IMR-90 (cell line): ENCODE measurements around the gene SNAPIN. TPM values are rescaled to one million over a fixed set of nuclear protein-coding genes. Genes with fewer than 3 reads are reported as not detected.

ENCODE experiments used
- ATAC-seq: fragments of 200-7000 bp; cut with Tn5 transposase; 2 replicates; pipeline ENCODE4 v1.9.1; 2020; ENCODE audit warnings: low read depth, mild to moderate bottlenecking, moderate library complexity
- BruUV-seq: library from RNA; stranded (reverse); fragments of 400-500 nt; replicated peaks from 2 replicates; lab custom pipeline; 2021; lab: Mats Ljungman, UMichigan
- CTCF ChIA-PET: fragments of 300-600 bp; formaldehyde crosslinking; extraction: SDS; loops from one replicate; lab custom pipeline; 2021; ENCODE audit warnings: antibody characterized with exemption; lab: Yijun Ruan, JAX
- POLR2A ChIA-PET: fragments of 300-600 bp; sonication (Branson Sonifier 250); formaldehyde crosslinking; loops from one replicate; lab custom pipeline; 2022; ENCODE audit warnings: antibody characterized with exemption; ENCODE audit not compliant: unreplicated experiment; lab: Charles Lee
- DNase-seq: peaks from one replicate; pipeline ENCODE4 v3.0.0; 2013
- H2AFZ ChIP-seq: replicated peaks from 2 replicates; pipeline ENCODE3; 2013; ENCODE audit warnings: low read length, mild to moderate bottlenecking; ENCODE audit not compliant: poor library complexity
- H2AK5ac ChIP-seq: 2 replicates; pipeline ENCODE4 v1.6.1; 2013; ENCODE audit warnings: low read depth, low read length, inconsistent platforms
- H2AK9ac ChIP-seq: replicated peaks from 2 replicates; pipeline ENCODE3; 2013; ENCODE audit warnings: mild to moderate bottlenecking, low read depth, low read length, moderate library complexity; ENCODE audit not compliant: poor library complexity
- H2BK120ac ChIP-seq: 2 replicates; pipeline ENCODE4 v1.6.1; 2013; ENCODE audit warnings: low read depth, low read length, inconsistent platforms
- H2BK15ac ChIP-seq: 3 replicates; pipeline ENCODE4 v1.6.1; 2013; ENCODE audit warnings: low read depth, low read length, inconsistent platforms
- H2BK20ac ChIP-seq: 2 replicates; pipeline ENCODE4 v1.6.1; 2013; ENCODE audit warnings: low read depth, mild to moderate bottlenecking, inconsistent platforms, low read length, moderate library complexity
- H2BK5ac ChIP-seq: 2 replicates; pipeline ENCODE4 v1.6.1; 2013; ENCODE audit warnings: mild to moderate bottlenecking, low read depth, low read length, inconsistent platforms; ENCODE audit not compliant: poor library complexity, severe bottlenecking
- H3K14ac ChIP-seq: replicated peaks from 2 replicates; pipeline ENCODE4 v1.6.1; 2013; ENCODE audit warnings: low read depth, low read length, inconsistent platforms
- H3K18ac ChIP-seq: 2 replicates; pipeline ENCODE4 v1.6.1; 2013; ENCODE audit warnings: low read depth, low read length, control low read depth
- H3K23ac ChIP-seq: 2 replicates; pipeline ENCODE4 v1.6.1; 2013; ENCODE audit warnings: low read depth, low read length, inconsistent platforms
- H3K27ac ChIP-seq: 2 replicates; pipeline ENCODE4 v1.5.1; 2013; ENCODE audit warnings: mild to moderate bottlenecking, control low read depth, low read length; ENCODE audit not compliant: insufficient read depth
- H3K27me3 ChIP-seq: 2 replicates; pipeline ENCODE4 v1.6.1; 2013; ENCODE audit warnings: low read length; ENCODE audit not compliant: control insufficient read depth, insufficient read depth
- H3K36me3 ChIP-seq: 2 replicates; pipeline ENCODE4 v1.6.1; 2013; ENCODE audit warnings: low read length, mixed read lengths; ENCODE audit not compliant: control insufficient read depth, insufficient read depth
- H3K4ac ChIP-seq: 2 replicates; pipeline ENCODE4 v1.6.1; 2013; ENCODE audit warnings: low read depth, low read length, inconsistent platforms
- H3K4me1 ChIP-seq: 2 replicates; pipeline ENCODE4 v1.6.1; 2013; ENCODE audit warnings: low read length, mixed read lengths; ENCODE audit not compliant: control insufficient read depth, insufficient read depth
- H3K4me2 ChIP-seq: 2 replicates; pipeline ENCODE4 v1.6.1; 2013; ENCODE audit warnings: low read depth, mild to moderate bottlenecking, control low read depth, low read length, moderate library complexity
- H3K4me3 ChIP-seq: 2 replicates; pipeline ENCODE4 v1.5.1; 2013; ENCODE audit warnings: low read depth, mild to moderate bottlenecking, control low read depth, low read length, moderate library complexity; ENCODE audit not compliant: insufficient read depth
- H3K56ac ChIP-seq: 2 replicates; pipeline ENCODE4 v1.6.1; 2013; ENCODE audit warnings: low read length, inconsistent platforms; ENCODE audit not compliant: insufficient read depth; ENCODE audit errors: extremely low read depth
- H3K79me1 ChIP-seq, 2 experiments: 2 replicates each; pipeline ENCODE4 v1.6.1; 2013; ENCODE audit warnings: low read length in 2 of 2, inconsistent platforms in 1 of 2, low read depth in 1 of 2
- H3K9ac ChIP-seq: 2 replicates; pipeline ENCODE4 v1.6.1; 2013; ENCODE audit warnings: low read depth, low read length, control low read depth
- H3K9me1 ChIP-seq: 2 replicates; pipeline ENCODE4 v1.6.1; 2013; ENCODE audit warnings: low read length, inconsistent platforms; ENCODE audit not compliant: insufficient read depth
- H3K9me3 ChIP-seq: 2 replicates; pipeline ENCODE4 v1.6.1; 2013; ENCODE audit warnings: low read length; ENCODE audit not compliant: control insufficient read depth, insufficient read depth
- H4K20me1 ChIP-seq: 2 replicates; pipeline ENCODE4 v1.6.1; 2013; ENCODE audit warnings: low read length, inconsistent platforms; ENCODE audit not compliant: insufficient read depth
- H4K5ac ChIP-seq: 2 replicates; pipeline ENCODE4 v1.6.1; 2013; ENCODE audit warnings: mild to moderate bottlenecking, low read depth, low read length, control low read depth
- H4K8ac ChIP-seq, 2 experiments: 2 replicates each; pipeline ENCODE4 v1.6.1; 2013; ENCODE audit warnings: low read depth in 2 of 2, low read length in 2 of 2, control low read depth in 1 of 2, inconsistent platforms in 1 of 2
- H4K91ac ChIP-seq: 2 replicates; pipeline ENCODE4 v1.6.1; 2013; ENCODE audit warnings: low read depth, low read length, inconsistent platforms; ENCODE audit not compliant: insufficient read depth
- BHLHE40 ChIP-seq: fragments of 150-350 bp; IDR thresholded peaks from 2 replicates; pipeline ENCODE4 v1.6.1; 2016; ENCODE audit warnings: mild to moderate bottlenecking, low read depth, low read length
- CEBPB ChIP-seq: IDR thresholded peaks from 2 replicates; pipeline ENCODE4 v1.6.1; 2012; ENCODE audit warnings: low read depth, low read length, improper control_type of control experiment
- CHD1 ChIP-seq: IDR thresholded peaks from 2 replicates; pipeline ENCODE4 v1.6.1; 2012; ENCODE audit warnings: low read depth, low read length, improper control_type of control experiment
- CTCF ChIP-seq: conservative IDR thresholded peaks from 2 replicates; pipeline ENCODE4 v1.5.1; 2012; ENCODE audit warnings: mild to moderate bottlenecking, low read depth, low read length, improper control_type of control experiment
- ELK1 ChIP-seq: fragments of 150-350 bp; IDR thresholded peaks from 2 replicates; pipeline ENCODE4 v1.6.1; 2016; ENCODE audit warnings: low read depth, mild to moderate bottlenecking, low read length, moderate library complexity, borderline replicate concordance
- RCOR1 ChIP-seq: IDR thresholded peaks from 2 replicates; pipeline ENCODE4 v1.6.1; 2012; ENCODE audit warnings: mild to moderate bottlenecking, low read length, improper control_type of control experiment; ENCODE audit not compliant: insufficient replicate concordance
- SMC3 ChIP-seq: fragments of 150-350 bp; IDR thresholded peaks from 2 replicates; pipeline ENCODE4 v1.6.1; 2016; ENCODE audit warnings: low read depth, mild to moderate bottlenecking, antibody characterized with exemption, low read length, moderate library complexity
- WGBS, 2 experiments: methylation state at CpG; one replicate each; pipeline versions ENCODE4 v1.1.5 to v1.1.7; 2013; ENCODE audit warnings: missing lambda C conversion rate in 2 of 2; ENCODE audit not compliant: insufficient read length in 1 of 2; ENCODE audit errors: extremely low coverage in 2 of 2; 5-methylcytosine and 5-hydroxymethylcytosine counted together
- dilution Hi-C: fragments of 300-500 bp; cut with HindIII; formaldehyde crosslinking; loops from one replicate; pipeline ENCODE4 v1.14.3; 2018; ENCODE audit warnings: low sequenced_read_pairs; ENCODE audit not compliant: unreplicated experiment
- in situ Hi-C: fragments of 300-500 bp; cut with MboI; formaldehyde crosslinking; loops from 3 replicates; pipeline ENCODE4 v1.14.3; 2019; ENCODE audit warnings: low sequenced_read_pairs, inconsistent platforms, mixed read lengths
- intact Hi-C: fragments of 100-400 bp; cut with micrococcal nuclease; formaldehyde crosslinking; loops from 2 replicates; pipeline ENCODE4 v1.10.0; 2022
- polyA plus RNA-seq, 3 experiments: library from polyadenylated mRNA; depleted of rRNA; stranded (reverse); fragments of >200 nt; gene quantifications; 2 replicates each; pipeline ENCODE4 v1.2.3, GENCODE V29; 2012; ENCODE audit warnings: low replicate concordance in 1 of 3
- total RNA-seq: library from RNA; depleted of rRNA; stranded (reverse); fragments of >200 nt; gene quantifications from 2 replicates; pipeline ENCODE4 v1.2.3, GENCODE V29; 2012

The SNAPIN gene
- total and polyA plus RNA-seq, 2 of the 4 experiments (the other 2 are of a cell fraction) = 37.4 to 40.9 TPM

- Histone ChIP-seq H3K4me2 (no peak overlapping the region), H2BK15ac (no peak overlapping the region), H4K5ac (no peak overlapping the region), H2AK5ac (no peak overlapping the region), H3K9me1 (peaks cover 24% of the 10 kb centered on the region), H3K27me3 (no peaks in the 10 kb centered on the region), H3K36me3 (0 out of 2 replicates have a peak, but pooled peaks cover 5% of the 10 kb centered on the region), H3K56ac (no peak overlapping the region), H2AFZ (peak overlapping the region; percentile 23), H3K9me3 (no peaks in the 10 kb centered on the region), H3K4ac (peak overlapping the region; percentile 28), H4K91ac (no peak overlapping the region), H3K4me1 (peaks cover 16% of the 10 kb centered on the region), H4K8ac (no peak overlapping the region), H2BK120ac (no peak overlapping the region), H3K18ac (no peak overlapping the region), H3K14ac (no peak overlapping the region), H3K23ac (no peak overlapping the region), H3K27ac (no peak overlapping the region), H3K9ac (no peak overlapping the region), H3K79me1 (peaks cover 19 to 30% of the 10 kb centered on the region in 2 experiments), H2AK9ac (peak overlapping the region; percentile 79), H2BK20ac (no peak overlapping the region), H2BK5ac (no peak overlapping the region), H4K20me1 (peaks cover 9% of the 10 kb centered on the region; the same call in 1 of the 2 replicates), H3K4me3 (no peak overlapping the region)
- intact Hi-C loops = loop anchor here (5.0 kb wide), 1 partner anchor 98 kb away; no protein-coding TSS in a partner anchor
- in situ Hi-C loops = no loop called here
- WGBS, 2 experiments = no CpG with 5 or more reads among the region's 1 CpG
- no peak for ATAC-seq
- TF ChIP-seq ELK1 (no peak), CEBPB (no peak), SMC3 (no peak), RCOR1 (no peak), CHD1 (no peak), CTCF (no peak), BHLHE40 (no peak)
- ChIA-PET CTCF (interaction anchor here (1.2 kb wide), 1 partner anchor 58 kb away, joined by 3 read pairs; no protein-coding TSS in a partner anchor), POLR2A (no interaction called here)
- DNase-seq = no peak
- BruUV-seq = no TSS peak
- dilution Hi-C loops = no loop called here
Observed at GRCh38 chr1:153629971-153630370, 28.5 kb upstream of the SNAPIN start.
